Astrocyte (in vitro differentiated cells and primary cell): Measurements from ENCODE around the gene IL16. TPM values are rescaled to one million over a fixed set of nuclear protein-coding genes. Genes with fewer than 3 reads are reported as not detected.

Experiments used
- DNase-seq: peaks from one replicate; pipeline ENCODE4 v3.0.0-alpha.2; 2010; ENCODE audit warnings: low read depth
- FAIRE-seq: peaks from 2 replicates; lab custom pipeline; 2011; peaks lifted over from hg19 to GRCh38; lab: Jason Lieb, UNC
- H2AFZ ChIP-seq: 2 replicates; pipeline ENCODE4 v1.6.0; 2012; ENCODE audit warnings: low read depth, low read length, inconsistent platforms
- H3K27ac ChIP-seq: 2 replicates; pipeline ENCODE4 v1.5.1; 2011; ENCODE audit warnings: low read depth, low read length, inconsistent platforms
- H3K27me3 ChIP-seq: 2 replicates; pipeline ENCODE4 v1.6.0; 2011; ENCODE audit warnings: low read length, inconsistent platforms; ENCODE audit not compliant: insufficient read depth
- H3K36me3 ChIP-seq: 2 replicates; pipeline ENCODE4 v1.5.1; 2011; ENCODE audit warnings: low read length, inconsistent platforms; ENCODE audit not compliant: insufficient read depth
- H3K4me1 ChIP-seq: 2 replicates; pipeline ENCODE4 v1.5.1; 2011; ENCODE audit warnings: low read length, inconsistent platforms; ENCODE audit not compliant: insufficient read depth
- H3K4me2 ChIP-seq: 2 replicates; pipeline ENCODE4 v1.6.0; 2012; ENCODE audit warnings: low read length, inconsistent platforms
- H3K4me3 ChIP-seq: 2 replicates; pipeline ENCODE4 v1.5.1; 2011; ENCODE audit warnings: low read depth, mild to moderate bottlenecking, low read length, inconsistent platforms; ENCODE audit not compliant: insufficient read depth
- H3K79me2 ChIP-seq: 2 replicates; pipeline ENCODE4 v1.6.0; 2012; ENCODE audit warnings: mild to moderate bottlenecking, low read length, inconsistent platforms; ENCODE audit not compliant: insufficient read depth
- H3K9ac ChIP-seq: 2 replicates; pipeline ENCODE4 v1.6.0; 2012; ENCODE audit warnings: mild to moderate bottlenecking, low read length, inconsistent platforms
- H3K9me3 ChIP-seq: 2 replicates; pipeline ENCODE4 v1.5.1; 2012; ENCODE audit warnings: low read depth, mild to moderate bottlenecking, low read length, inconsistent platforms; ENCODE audit not compliant: insufficient read depth
- H4K20me1 ChIP-seq: 2 replicates; pipeline ENCODE4 v1.6.0; 2012; ENCODE audit warnings: low read length, inconsistent platforms; ENCODE audit not compliant: insufficient read depth
- H3K27ac Mint-ChIP-seq: one replicate; pipeline ENCODE4 v1.8.0; 2021; ENCODE audit warnings: mild to moderate bottlenecking, mixed read lengths; ENCODE audit not compliant: unreplicated experiment
- H3K27me3 Mint-ChIP-seq: one replicate; pipeline ENCODE4 v1.8.0; 2021; ENCODE audit warnings: low read depth, mixed read lengths; ENCODE audit not compliant: unreplicated experiment
- H3K36me3 Mint-ChIP-seq: one replicate; pipeline ENCODE4 v1.8.0; 2021; ENCODE audit warnings: low read depth, mixed read lengths; ENCODE audit not compliant: unreplicated experiment
- H3K4me1 Mint-ChIP-seq: one replicate; pipeline ENCODE4 v1.8.0; 2021; ENCODE audit warnings: low read depth, mixed read lengths; ENCODE audit not compliant: unreplicated experiment
- H3K4me3 Mint-ChIP-seq: one replicate; pipeline ENCODE4 v1.8.0; 2021; ENCODE audit warnings: mild to moderate bottlenecking, moderate library complexity, mixed read lengths; ENCODE audit not compliant: unreplicated experiment
- H3K9me3 Mint-ChIP-seq: one replicate; pipeline ENCODE4 v1.8.0; 2021; ENCODE audit warnings: mild to moderate bottlenecking, mixed read lengths; ENCODE audit not compliant: unreplicated experiment
- CTCF ChIP-seq: IDR thresholded peaks from 2 replicates; pipeline ENCODE4 v1.5.1; 2011; ENCODE audit warnings: low read depth, mild to moderate bottlenecking, inconsistent platforms, low read length, moderate library complexity; ENCODE audit not compliant: insufficient read depth
- EZH2 ChIP-seq: IDR thresholded peaks from 2 replicates; pipeline ENCODE4 v1.6.1; 2012; ENCODE audit warnings: mild to moderate bottlenecking, low read length, inconsistent platforms; ENCODE audit not compliant: insufficient read depth
- total RNA-seq: library from RNA; stranded (reverse); gene quantifications from 2 replicates; pipeline ENCODE4 v1.2.1, GENCODE V29; 2021

The IL16 gene
- total RNA-seq, 1 donor from 2014 or later: 0.36 TPM

- Mint-ChIP-seq H3K4me3 (peak overlapping the region; percentile 99), H3K9me3 (no peaks in the 10 kb centered on the region), H3K4me1 (peaks cover 27% of the 10 kb centered on the region), H3K27me3 (no peaks in the 10 kb centered on the region), H3K27ac (no peak overlapping the region), H3K36me3 (peaks cover 6% of the 10 kb centered on the region)
- Histone ChIP-seq H3K4me3 (peak overlapping the region; percentile 83), H2AFZ (peak overlapping the region; percentile 86), H3K9ac (peak overlapping the region; percentile 89), H3K4me1 (peaks cover 25% of the 10 kb centered on the region), H3K9me3 (no peaks in the 10 kb centered on the region), H3K27me3 (no peaks in the 10 kb centered on the region), H3K79me2 (peaks cover 4% of the 10 kb centered on the region), H4K20me1 (no peaks in the 10 kb centered on the region), H3K4me2 (peak overlapping the region; percentile 95), H3K27ac (peak overlapping the region; percentile 67), H3K36me3 (peaks cover under 1% of the 10 kb centered on the region)
- DNase-seq (no peak), FAIRE-seq (no peak)
- TF ChIP-seq CTCF: no peak
- TF ChIP-seq EZH2: no peak
Measured at GRCh38 chr15:81323559-81323943, 126.9 kb downstream of the IL16 start.

GRCh38 chr15:81323944-81324881, 127.5 kb downstream of the IL16 start, which contains the start of gene STARD5:
Gene STARD5, minus strand, starts transcription at chr15:81324141. Its CDS starts 42 bp downstream, at chr15:81324099.
- Histone ChIP-seq H3K36me3 (no peaks in the 10 kb centered on the region), H3K27ac (peak within 1 kb of the TSS; percentile 67), H3K27me3 (no peaks in the 10 kb centered on the region), H4K20me1 (no peaks in the 10 kb centered on the region), H3K4me1 (peaks cover 25% of the 10 kb centered on the region), H3K9ac (peak within 1 kb of the TSS; percentile 89), H3K4me3 (peak within 1 kb of the TSS; percentile 83), H2AFZ (peak within 1 kb of the TSS; percentile 90), H3K79me2 (peaks cover 4% of the 10 kb centered on the region), H3K4me2 (peak within 1 kb of the TSS; percentile 95), H3K9me3 (no peaks in the 10 kb centered on the region)
- TF ChIP-seq CTCF (no peak), EZH2 (no peak)
- Mint-ChIP-seq H3K4me3 (peak within 1 kb of the TSS; percentile 99), H3K36me3 (peaks cover 4% of the 10 kb centered on the region), H3K27me3 (no peaks in the 10 kb centered on the region), H3K9me3 (no peaks in the 10 kb centered on the region), H3K4me1 (peaks cover 27% of the 10 kb centered on the region), H3K27ac (peak within 1 kb of the TSS; percentile 93)
- FAIRE-seq (no peak), DNase-seq (peak; percentile 90)
